ENCODE data around the gene PARP12. TPM values are rescaled to one million over a fixed set of nuclear protein-coding genes. Genes with fewer than 3 reads are reported as not detected.

Gene PARP12
- total and polyA plus RNA-seq, 9 of the 15 experiments (the other 6 are each of a cell fraction or from before 2014, with no cell fraction given), result 4.6 to 40.4 (median 23.5) TPM

- no peak for TF ChIP-seq POLR2AphosphoS5 (IDR thresholded peaks at IDR 0.05; ENCODE audit: control insufficient read depth, insufficient read depth, low read depth, low read length)
Observed at GRCh38 chr7:140033036-140033435, 29.7 kb downstream of the PARP12 start (continued).

- TF ChIP-seq HDGF (IDR thresholded peaks at IDR 0.05) (no peak), STAT5A (IDR thresholded peaks at IDR 0.05; ENCODE audit: borderline replicate concordance, low read length) (no peak)
- BruUV-seq (replicated peaks), result no TSS peak
- no peaks in the 10 kb centered on the region for H3K9me3 ChIP-seq (replicated peaks; ENCODE audit: control insufficient read depth, insufficient read depth, low read depth, low read length)
- POLR2A ChIA-PET, result no interaction called here
- H3K4me2 ChIP-seq (ENCODE audit: insufficient read depth, low read length), result no peak overlapping the region
- intact Hi-C loops (cut with micrococcal nuclease) (no loop called here), in situ Hi-C loops (cut with MboI) (no loop called here)
- peaks cover 9% of the 10 kb centered on the region; the same call in 1 of the 3 replicates for H3K36me3 ChIP-seq (ENCODE audit: control insufficient read depth, insufficient read depth, low read length)
- H3K79me2 ChIP-seq (ENCODE audit: control insufficient read depth, insufficient read depth, low read length), result no peaks in the 10 kb centered on the region
- no peak overlapping the region for H3K9ac ChIP-seq (ENCODE audit: insufficient read depth in 1 of 2, low read depth in 2 of 2, low read length in 2 of 2)
- H2AFZ ChIP-seq (ENCODE audit: low read depth, low read length), result no peak overlapping the region
- no peak for ATAC-seq
- FAIRE-seq, result no peak
- CTCF ChIA-PET (ENCODE audit: low intra/inter-chr PET ratio), result no interaction called here
- DNase-seq (ENCODE audit: extremely low read depth in 1 of 4, low spot score in 3 of 4), result no peak
- WGBS (ENCODE audit: insufficient coverage, low coverage, missing lambda C conversion rate), result 76% methylated on average over 1 of the region's 1 CpG
- H3K4me3 ChIP-seq, result no peak overlapping the region
- no peaks in the 10 kb centered on the region for H3K9me1 ChIP-seq (ENCODE audit: control insufficient read depth, insufficient read depth, low read length)
- no peaks in the 10 kb centered on the region for H3K27me3 ChIP-seq (ENCODE audit: control insufficient read depth in 2 of 2, insufficient read depth in 2 of 2, low read length in 2 of 2)
- no peak overlapping the region for H3K27ac ChIP-seq (ENCODE audit: extremely low read depth, low read depth, low read length)
- H3K4me1 ChIP-seq (replicated peaks in 1 of 2; ENCODE audit: control insufficient read depth in 2 of 2, insufficient read depth in 2 of 2, low read length in 2 of 2), result no peaks in the 10 kb centered on the region
- no peaks in the 10 kb centered on the region for H4K20me1 ChIP-seq (replicated peaks; ENCODE audit: control insufficient read depth, insufficient read depth, low read length)
Observed at GRCh38 chr7:140031364-140031763, 31.4 kb downstream of the PARP12 start.

DNA sequence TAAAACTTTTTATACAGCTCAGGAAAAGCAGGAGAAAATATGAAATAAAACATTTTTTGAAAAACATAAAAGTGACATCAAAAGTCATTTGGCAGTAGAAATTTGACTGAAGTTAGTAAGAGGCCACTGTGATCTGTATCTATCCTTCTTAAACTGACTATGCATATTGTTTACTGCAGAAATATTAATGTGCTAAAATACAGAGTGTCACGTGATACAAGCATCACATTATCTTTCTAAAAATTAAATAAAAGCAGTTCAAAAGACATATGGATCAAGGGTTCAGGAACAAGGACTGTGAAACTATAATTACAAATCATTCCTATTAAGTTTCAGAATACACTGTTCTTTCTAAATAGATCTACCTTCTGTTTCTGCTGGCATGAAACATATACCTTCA is 33.7 kb downstream of the PARP12 start:
- no peaks in the 10 kb centered on the region for H3K27me3 ChIP-seq (ENCODE audit: control insufficient read depth in 2 of 2, insufficient read depth in 2 of 2, low read length in 2 of 2)
- H3K9me1 ChIP-seq (ENCODE audit: control insufficient read depth, insufficient read depth, low read length), result no peaks in the 10 kb centered on the region
- no peak overlapping the region for H2AFZ ChIP-seq (ENCODE audit: low read depth, low read length)
- in situ Hi-C loops (cut with MboI), result no loop called here
- H3K4me3 ChIP-seq, result no peak overlapping the region
- ChIA-PET POLR2A (no interaction called here), CTCF (ENCODE audit: low intra/inter-chr PET ratio) (no interaction called here)
- no TSS peak for BruUV-seq (replicated peaks)
- ATAC-seq (no peak), DNase-seq (ENCODE audit: extremely low read depth in 1 of 4, low spot score in 3 of 4) (no peak), FAIRE-seq (no peak)
- intact Hi-C loops (cut with micrococcal nuclease), result no loop called here
- H4K20me1 ChIP-seq (replicated peaks; ENCODE audit: control insufficient read depth, insufficient read depth, low read length), result no peaks in the 10 kb centered on the region
- no peaks in the 10 kb centered on the region for H3K4me1 ChIP-seq (replicated peaks in 1 of 2; ENCODE audit: control insufficient read depth in 2 of 2, insufficient read depth in 2 of 2, low read length in 2 of 2)
- H3K27ac ChIP-seq (ENCODE audit: extremely low read depth, low read depth, low read length), result no peak overlapping the region
- no peaks in the 10 kb centered on the region for H3K79me2 ChIP-seq (ENCODE audit: control insufficient read depth, insufficient read depth, low read length)
- 50% methylated on average over 1 of the region's 1 CpG for WGBS (ENCODE audit: insufficient coverage, low coverage, missing lambda C conversion rate)
- no peak overlapping the region for H3K9ac ChIP-seq (ENCODE audit: insufficient read depth in 1 of 2, low read depth in 2 of 2, low read length in 2 of 2)
- H3K9me3 ChIP-seq (replicated peaks; ENCODE audit: control insufficient read depth, insufficient read depth, low read depth, low read length), result no peaks in the 10 kb centered on the region
- H3K36me3 ChIP-seq (ENCODE audit: control insufficient read depth, insufficient read depth, low read length), result peaks cover 15% of the 10 kb centered on the region; the same call in 1 of the 3 replicates
- H3K4me2 ChIP-seq (ENCODE audit: insufficient read depth, low read length), result no peak overlapping the region
- no peak for TF ChIP-seq SP1 (CRISPR knock-in tag; IDR thresholded peaks at IDR 0.05)
- TF ChIP-seq RAD51 (IDR thresholded peaks at IDR 0.05; ENCODE audit: borderline replicate concordance, low read depth), result peak; percentile 73
- TF ChIP-seq MTA2 (IDR thresholded peaks at IDR 0.05; ENCODE audit: low read depth), result no peak
- TF ChIP-seq EWSR1 (IDR thresholded peaks at IDR 0.05; ENCODE audit: borderline replicate concordance, low read depth, partially characterized antibody), result no peak
- TF ChIP-seq ZFP36 (IDR thresholded peaks at IDR 0.05; ENCODE audit: low read depth, low read length, partially characterized antibody), result no peak
- TF ChIP-seq IRF2 (CRISPR knock-in tag; IDR thresholded peaks at IDR 0.05), result no peak
- TF ChIP-seq POLR2AphosphoS2 (IDR thresholded peaks at IDR 0.05; ENCODE audit: low read length), result no peak
- no peak for TF ChIP-seq ZNF655 (CRISPR knock-in tag; IDR thresholded peaks at IDR 0.05)
- no peak for TF ChIP-seq ARID2 (IDR thresholded peaks at IDR 0.05)
- TF ChIP-seq ETV6 (IDR thresholded peaks at IDR 0.05; ENCODE audit: borderline replicate concordance in 1 of 2, low read depth in 2 of 2, low read length in 1 of 2), result no peak
- no peak for TF ChIP-seq ETV6 (CRISPR knock-in tag; IDR thresholded peaks at IDR 0.05; ENCODE audit: borderline replicate concordance)
- TF ChIP-seq SNIP1 (IDR thresholded peaks at IDR 0.05; ENCODE audit: low read depth), result no peak

Measured in K562 (cell line).